OCI-LY1 (cell line): ENCODE measurements around the gene LMO3.

Experiments
- CTCF ChIP-seq: fragments of 200-600 bp; sonication (generic), shearing (Covaris generic); IDR thresholded peaks from 2 replicates; pipeline ENCODE4 v1.5.1; 2017; ENCODE audit warnings: mild to moderate bottlenecking, antibody characterized with exemption, low read length, moderate library complexity, mixed read lengths
- EZH2 ChIP-seq: fragments of 200-600 bp; sonication (generic), shearing (Covaris generic); IDR thresholded peaks from 2 replicates; pipeline ENCODE4 v1.8.0; 2017; ENCODE audit warnings: borderline replicate concordance, mixed run types, mild to moderate bottlenecking, antibody characterized with exemption, low read length, moderate library complexity, mixed read lengths

GRCh38 chr12:16581416-16581815, 24.5 kb downstream of the LMO3 start:
- TF ChIP-seq EZH2 (no peak), CTCF (no peak)
